ENCODE measurements around the gene CCNY. TPM values are rescaled to one million over a fixed set of nuclear protein-coding genes. Genes with fewer than 3 reads are reported as not detected.

Gene CCNY
- total and polyA plus RNA-seq, 12 donors: 26.0 to 99.4 (median 88.9) TPM

- Histone ChIP-seq H3K27ac (peak overlapping the region; percentile 18 to 92 (median 76)), H3K9me3 (no peaks in the 10 kb centered on the region), H3K4me1 (peaks cover 18 to 100% (median 89%) of the 10 kb centered on the region in 9 donors), H3K27me3 (no peaks in the 10 kb centered on the region), H3K36me3 (no peaks in the 10 kb centered on the region), H3K4me3 (no peak overlapping the region)
- no peak for TF ChIP-seq CTCF (IDR thresholded peaks at IDR 0.05)
- WGBS, 2 donors: 7 to 8% methylated on average over 6 of the region's 6 CpGs
- intact Hi-C loops (cut with DNase I): no loop called here
- ATAC-seq (peak; percentile 43 to 62 (median 50)), DNase-seq (no peak)
These were observed 32.8 kb downstream of the CCNY start for GRCh38 chr10:35369049-35369611.

GRCh38 chr10:35371731-35372130 lies 35.4 kb downstream of the CCNY start:
- 86 to 88% methylated on average over 3 of the region's 3 CpGs for WGBS, 2 donors
- H3K4me1 ChIP-seq: peaks cover 18 to 97% (median 87%) of the 10 kb centered on the region in 9 donors
- H3K4me3 ChIP-seq: no peak overlapping the region
- no peaks in the 10 kb centered on the region for H3K9me3 ChIP-seq
- H3K27me3 ChIP-seq: no peaks in the 10 kb centered on the region
- no peak for TF ChIP-seq CTCF (IDR thresholded peaks at IDR 0.05)
- no peak for DNase-seq
- intact Hi-C loops (cut with DNase I): loop anchor here in 4 of 10 donors (5.0 to 10.0 kb wide), 3 partner anchors 34 to 193 kb away; partner anchors contain the start of gene CCNY (in 3 of the 4)
- H3K27ac ChIP-seq: peak overlapping the region; percentile 77 to 92 (median 86)
- no peaks in the 10 kb centered on the region for H3K36me3 ChIP-seq
- no peak for ATAC-seq

- ATAC-seq: peak; percentile 89 to 97 (median 94)
- Histone ChIP-seq H3K36me3 (no peaks in the 10 kb centered on the region), H3K4me3 (peak overlapping the region in 2 of 10 donors; percentile 8 to 12), H3K4me1 (peaks cover 18 to 97% (median 88%) of the 10 kb centered on the region in 9 donors), H3K27me3 (no peaks in the 10 kb centered on the region), H3K9me3 (no peaks in the 10 kb centered on the region), H3K27ac (peak overlapping the region; percentile 77 to 92 (median 86))
- intact Hi-C loops (cut with DNase I): loop anchor here in 4 of 10 donors (5.0 to 10.0 kb wide), 3 partner anchors 35 to 192 kb away; partner anchors contain the start of gene CCNY (in 3 of the 4)
- TF ChIP-seq CTCF (IDR thresholded peaks at IDR 0.05): no peak
- 25 to 39% methylated on average over 5 of the region's 5 CpGs for WGBS, 2 donors
- peak; percentile 42 to 76 for DNase-seq
These were observed 36.0 kb downstream of the CCNY start for GRCh38 chr10:35372329-35372728.

- DNase-seq: no peak
- no peak for ATAC-seq
- no peak for TF ChIP-seq CTCF (IDR thresholded peaks at IDR 0.05)
- no peak overlapping the region for H3K4me3 ChIP-seq
- H3K27ac ChIP-seq: peak overlapping the region in 4 of 10 donors; percentile 5 to 92 (median 62)
- intact Hi-C loops (cut with DNase I): loop anchor here in 4 of 10 donors (5.0 to 10.0 kb wide), 4 partner anchors 38 to 190 kb away; partner anchors contain the start of gene CCNY (in 3 of the 4)
- H3K9me3 ChIP-seq: no peaks in the 10 kb centered on the region
- H3K4me1 ChIP-seq: peaks cover 25 to 97% (median 85%) of the 10 kb centered on the region in 9 donors
- H3K36me3 ChIP-seq: no peaks in the 10 kb centered on the region
- H3K27me3 ChIP-seq: no peaks in the 10 kb centered on the region
- WGBS, 2 donors: 96 to 98% methylated on average over 1 of the region's 1 CpG
These were observed 38.9 kb downstream of the CCNY start for GRCh38 chr10:35375091-35375765.
